ENCODE measurements around the gene MX2. TPM values are rescaled to one million over a fixed set of nuclear protein-coding genes. Genes with fewer than 3 reads are reported as not detected.

Gene MX2, protein sequence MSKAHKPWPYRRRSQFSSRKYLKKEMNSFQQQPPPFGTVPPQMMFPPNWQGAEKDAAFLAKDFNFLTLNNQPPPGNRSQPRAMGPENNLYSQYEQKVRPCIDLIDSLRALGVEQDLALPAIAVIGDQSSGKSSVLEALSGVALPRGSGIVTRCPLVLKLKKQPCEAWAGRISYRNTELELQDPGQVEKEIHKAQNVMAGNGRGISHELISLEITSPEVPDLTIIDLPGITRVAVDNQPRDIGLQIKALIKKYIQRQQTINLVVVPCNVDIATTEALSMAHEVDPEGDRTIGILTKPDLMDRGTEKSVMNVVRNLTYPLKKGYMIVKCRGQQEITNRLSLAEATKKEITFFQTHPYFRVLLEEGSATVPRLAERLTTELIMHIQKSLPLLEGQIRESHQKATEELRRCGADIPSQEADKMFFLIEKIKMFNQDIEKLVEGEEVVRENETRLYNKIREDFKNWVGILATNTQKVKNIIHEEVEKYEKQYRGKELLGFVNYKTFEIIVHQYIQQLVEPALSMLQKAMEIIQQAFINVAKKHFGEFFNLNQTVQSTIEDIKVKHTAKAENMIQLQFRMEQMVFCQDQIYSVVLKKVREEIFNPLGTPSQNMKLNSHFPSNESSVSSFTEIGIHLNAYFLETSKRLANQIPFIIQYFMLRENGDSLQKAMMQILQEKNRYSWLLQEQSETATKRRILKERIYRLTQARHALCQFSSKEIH
- total RNA-seq = 0.80 and 3.0 TPM in 2 replicates

DNA sequence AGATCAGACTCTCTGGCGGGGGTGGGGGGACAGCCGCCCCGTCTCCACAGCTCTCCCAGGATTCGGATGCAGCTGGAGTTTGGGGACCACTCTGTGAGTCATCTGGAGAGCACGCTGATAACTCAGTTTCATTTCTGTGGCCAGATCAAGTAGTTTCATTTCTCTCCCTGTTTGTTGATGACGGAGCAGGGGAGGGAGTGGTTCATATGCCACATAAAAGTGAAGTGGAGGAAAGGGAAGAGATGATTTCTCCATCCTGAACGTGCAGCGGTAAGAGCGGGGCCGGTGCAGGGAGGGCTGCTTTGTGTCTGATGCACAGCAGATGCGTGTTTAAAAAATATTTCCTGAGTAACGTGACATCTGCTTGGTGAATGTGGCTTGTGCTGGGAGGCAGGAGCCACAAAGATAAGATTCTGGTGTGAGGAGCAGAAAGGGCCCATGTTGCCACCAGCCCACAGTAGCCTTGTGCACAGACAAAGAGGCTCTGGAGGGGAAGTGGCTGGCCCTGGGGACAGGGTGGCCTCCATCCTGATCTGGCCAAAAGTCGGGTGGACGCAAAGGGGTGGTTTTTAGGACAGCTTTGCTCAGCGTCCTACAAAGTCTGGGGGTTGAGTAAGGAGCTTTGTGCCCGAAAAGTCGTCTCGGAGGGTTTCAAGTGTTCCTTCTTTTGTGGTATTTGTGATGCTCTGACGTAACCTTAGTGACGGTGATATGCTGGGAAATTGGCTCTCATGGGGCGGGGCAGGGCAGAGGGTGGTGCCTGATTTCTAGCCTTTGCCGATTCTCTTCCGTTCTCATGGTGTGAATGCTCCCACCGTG is at the start of gene MX2:
Gene MX2, plus strand, starts transcription at position 242 of the 819 bp plus-strand sequence. CDS start 14,880 bp downstream, outside the sequence.

DNA sequence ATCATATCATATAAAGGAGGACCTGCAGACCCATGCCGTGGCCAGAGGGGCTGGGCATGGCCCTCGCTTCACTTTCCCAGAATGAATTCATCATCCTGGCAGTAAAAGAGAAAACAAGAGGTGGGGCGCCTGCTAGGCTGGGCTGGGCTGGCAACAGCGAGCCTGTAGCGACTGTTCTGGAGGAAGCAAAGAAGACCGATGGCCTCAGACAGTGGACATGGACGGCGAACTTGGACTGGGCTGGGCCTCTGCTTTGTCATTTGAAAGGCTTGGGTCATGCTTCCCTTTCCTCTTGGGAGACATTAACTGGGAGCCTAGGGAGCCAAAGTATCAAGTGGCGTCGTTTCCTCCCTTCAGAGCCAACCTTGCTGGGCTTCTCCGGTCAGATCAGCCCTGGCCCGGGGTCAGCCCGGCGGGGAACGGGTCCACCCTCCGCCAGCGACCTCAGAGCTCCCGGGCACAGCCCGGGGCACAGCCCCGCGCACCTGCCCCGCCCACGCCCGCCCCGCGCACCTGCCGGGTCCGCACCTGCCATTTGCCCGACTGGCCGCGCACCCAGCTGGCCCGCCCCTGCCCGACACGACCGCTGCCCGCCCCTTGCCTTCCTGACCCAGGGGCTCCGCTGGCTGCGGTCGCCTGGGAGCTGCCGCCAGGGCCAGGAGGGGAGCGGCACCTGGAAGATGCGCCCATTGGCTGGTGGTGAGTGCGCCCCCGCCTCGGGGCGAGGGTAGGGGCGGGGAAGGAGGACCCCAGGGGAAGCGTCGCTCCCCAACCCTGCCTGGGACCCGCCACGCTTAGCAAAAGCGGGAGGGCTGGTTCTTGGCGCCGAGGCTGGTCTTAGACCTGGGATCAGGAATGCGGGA is 45.4 kb upstream of the MX2 start, which contains the start of gene FAM3B:
Gene FAM3B, plus strand, starts transcription at position 602 of the 863 bp plus-strand sequence. Its CDS starts 79 bp downstream, at position 681.

GRCh38 chr21:41425954-41426675 is 64.3 kb downstream of the MX2 start, which contains the start of gene MX1:
Gene MX1, plus strand, starts transcription at chr21:41426239. Its CDS starts 5,832 bp downstream, at chr21:41432071.

Other genes with a start within 250 kb of the MX2 start
- 27.2 and 41.8 TPM in 2 replicates for gene BACE2, start 193.9 kb upstream of the MX2 start, total RNA-seq
- not detected in 2 replicates for gene FAM3B, start 45.2 kb upstream of the MX2 start, total RNA-seq
- 3.3 and 30.3 TPM in 2 replicates for gene MX1, start 64.2 kb downstream of the MX2 start, total RNA-seq
- gene TMPRSS2, start 146.1 kb downstream of the MX2 start, total RNA-seq = 0.13 TPM in 1 of 2 replicates, not detected in the other